ENCODE data around the gene MTUS2.

Gene MTUS2

GRCh38 chr13:29484236-29484635 is 664.1 kb downstream of the MTUS2 start:
- no peak overlapping the region for H3K4me3 ChIP-seq (ENCODE audit: low read depth, low read length)
- TF ChIP-seq, protein P1, sequence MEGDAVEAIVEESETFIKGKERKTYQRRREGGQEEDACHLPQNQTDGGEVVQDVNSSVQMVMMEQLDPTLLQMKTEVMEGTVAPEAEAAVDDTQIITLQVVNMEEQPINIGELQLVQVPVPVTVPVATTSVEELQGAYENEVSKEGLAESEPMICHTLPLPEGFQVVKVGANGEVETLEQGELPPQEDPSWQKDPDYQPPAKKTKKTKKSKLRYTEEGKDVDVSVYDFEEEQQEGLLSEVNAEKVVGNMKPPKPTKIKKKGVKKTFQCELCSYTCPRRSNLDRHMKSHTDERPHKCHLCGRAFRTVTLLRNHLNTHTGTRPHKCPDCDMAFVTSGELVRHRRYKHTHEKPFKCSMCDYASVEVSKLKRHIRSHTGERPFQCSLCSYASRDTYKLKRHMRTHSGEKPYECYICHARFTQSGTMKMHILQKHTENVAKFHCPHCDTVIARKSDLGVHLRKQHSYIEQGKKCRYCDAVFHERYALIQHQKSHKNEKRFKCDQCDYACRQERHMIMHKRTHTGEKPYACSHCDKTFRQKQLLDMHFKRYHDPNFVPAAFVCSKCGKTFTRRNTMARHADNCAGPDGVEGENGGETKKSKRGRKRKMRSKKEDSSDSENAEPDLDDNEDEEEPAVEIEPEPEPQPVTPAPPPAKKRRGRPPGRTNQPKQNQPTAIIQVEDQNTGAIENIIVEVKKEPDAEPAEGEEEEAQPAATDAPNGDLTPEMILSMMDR (IDR thresholded peaks at IDR 0.05; ENCODE audit: borderline replicate concordance, insufficient read depth, low read depth, low read length) = no peak

- H3K4me3 ChIP-seq (ENCODE audit: low read depth, low read length) = no peak overlapping the region
- TF ChIP-seq, protein P1 (IDR thresholded peaks at IDR 0.05; ENCODE audit: borderline replicate concordance, insufficient read depth, low read depth, low read length) = no peak
Observed at GRCh38 chr13:29484796-29485195, 664.7 kb downstream of the MTUS2 start.

DNA sequence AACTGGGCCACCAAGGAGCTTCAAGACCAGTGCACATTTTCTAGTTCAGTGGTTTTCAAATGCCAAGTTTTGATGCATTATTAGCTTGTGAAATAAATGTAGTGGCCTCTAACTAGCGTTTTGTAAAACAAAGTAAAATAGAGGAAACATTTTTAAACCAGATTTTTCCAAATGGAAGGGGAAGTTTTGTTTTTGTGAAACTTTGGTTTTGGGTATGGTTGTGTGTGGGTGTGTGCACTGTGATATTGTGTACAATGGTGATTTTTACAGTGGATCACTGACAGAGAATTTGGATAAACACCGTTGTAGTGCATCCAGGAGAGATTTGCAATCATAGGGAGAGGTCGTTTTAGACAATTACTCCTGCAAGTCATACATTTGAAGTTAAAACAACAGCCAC is 666.4 kb downstream of the MTUS2 start:
- TF ChIP-seq, protein P1 (IDR thresholded peaks at IDR 0.05; ENCODE audit: borderline replicate concordance, insufficient read depth, low read depth, low read length) = no peak
- no peak overlapping the region for H3K4me3 ChIP-seq (ENCODE audit: low read depth, low read length)

GRCh38 chr13:29487466-29488454 is 667.6 kb downstream of the MTUS2 start:
- H3K4me3 ChIP-seq (ENCODE audit: low read depth, low read length) = no peak overlapping the region
- TF ChIP-seq, protein P1 (IDR thresholded peaks at IDR 0.05; ENCODE audit: borderline replicate concordance, insufficient read depth, low read depth, low read length) = no peak

GRCh38 chr13:29489650-29490560 is 669.8 kb downstream of the MTUS2 start:
- TF ChIP-seq, protein P1 (IDR thresholded peaks at IDR 0.05; ENCODE audit: borderline replicate concordance, insufficient read depth, low read depth, low read length) = no peak
- H3K4me3 ChIP-seq (ENCODE audit: low read depth, low read length) = no peak overlapping the region

DNA sequence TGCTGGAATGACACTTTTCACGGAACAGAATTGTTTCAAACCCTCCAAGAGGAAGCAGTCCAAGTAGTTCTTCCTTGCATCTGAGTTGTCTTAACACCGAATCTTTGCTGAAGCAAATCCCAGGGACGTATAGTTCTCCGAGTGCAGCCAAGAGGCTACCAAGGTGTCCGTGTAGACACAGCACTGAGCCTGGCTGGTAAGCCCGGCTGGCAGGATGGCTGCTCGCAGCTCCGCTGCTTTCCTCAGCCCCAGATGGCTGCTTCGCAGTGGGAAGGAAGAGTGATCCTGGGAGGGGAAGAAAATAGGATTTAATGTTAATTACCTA is 670.4 kb downstream of the MTUS2 start:
- TF ChIP-seq, protein P1 (IDR thresholded peaks at IDR 0.05; ENCODE audit: borderline replicate concordance, insufficient read depth, low read depth, low read length) = no peak
- no peak overlapping the region for H3K4me3 ChIP-seq (ENCODE audit: low read depth, low read length)
